GM21360 (cell line): ENCODE measurements around the gene CCDC170.
"Not testable (repeated sequence)": the region's sequence is repeated elsewhere in the genome, so short reads cannot be mapped to it uniquely, and the experiment has no call there.

Experiments used
- ATAC-seq: cut with Tn5 transposase; IDR thresholded peaks from one replicate; pipeline ENCODE4 v1.9.1; 2021; ENCODE audit warnings: mild to moderate bottlenecking, moderate library complexity; ENCODE audit not compliant: unreplicated experiment

Gene CCDC170

GRCh38 chr6:151494235-151494935 lies 568 bp downstream of the CCDC170 start:
- no peak for ATAC-seq

GRCh38 chr6:151494936-151495320 lies 1.1 kb downstream of the CCDC170 start:
- ATAC-seq: no peak

- ATAC-seq: no peak
Measured at GRCh38 chr6:151495380-151495779, 1.6 kb downstream of the CCDC170 start.

GRCh38 chr6:151497905-151498304 lies 4.1 kb downstream of the CCDC170 start:
- ATAC-seq: no peak

GRCh38 chr6:151498327-151498726 lies 4.5 kb downstream of the CCDC170 start:
- no peak for ATAC-seq

GRCh38 chr6:151499551-151499950 lies 5.7 kb downstream of the CCDC170 start:
- no peak for ATAC-seq

- ATAC-seq: no peak
Measured at GRCh38 chr6:151501511-151502136, 7.8 kb downstream of the CCDC170 start.

GRCh38 chr6:151502499-151502898 lies 8.7 kb downstream of the CCDC170 start:
- ATAC-seq: no peak

- no peak for ATAC-seq
Measured at GRCh38 chr6:151506761-151507160, 12.9 kb downstream of the CCDC170 start.

GRCh38 chr6:151509048-151509447 lies 15.2 kb downstream of the CCDC170 start:
- ATAC-seq: no peak

GRCh38 chr6:151512481-151512880 lies 18.7 kb downstream of the CCDC170 start:
- no peak for ATAC-seq

GRCh38 chr6:151514000-151514730 lies 20.3 kb downstream of the CCDC170 start:
- no peak for ATAC-seq

GRCh38 chr6:151518992-151519391 lies 25.2 kb downstream of the CCDC170 start:
- not testable (repeated sequence) for ATAC-seq

- ATAC-seq: no peak
Measured at GRCh38 chr6:151523034-151523433, 29.2 kb downstream of the CCDC170 start.

GRCh38 chr6:151524059-151524458 lies 30.2 kb downstream of the CCDC170 start:
- ATAC-seq: no peak

GRCh38 chr6:151534576-151534975 lies 40.8 kb downstream of the CCDC170 start:
- no peak for ATAC-seq

- ATAC-seq: no peak
Measured at GRCh38 chr6:151535476-151536187, 41.8 kb downstream of the CCDC170 start.

GRCh38 chr6:151536188-151536479 lies 42.3 kb downstream of the CCDC170 start:
- ATAC-seq: no peak

- ATAC-seq: no peak
Measured at GRCh38 chr6:151537556-151537955, 43.7 kb downstream of the CCDC170 start.

GRCh38 chr6:151539506-151540268 lies 45.9 kb downstream of the CCDC170 start:
- no peak for ATAC-seq

GRCh38 chr6:151544453-151544852 lies 50.6 kb downstream of the CCDC170 start:
- ATAC-seq: no peak
